Measurements from ENCODE around the gene ARHGAP6.

GRCh38 chrX:11472879-11473278 is 192.8 kb downstream of the ARHGAP6 start:
- no peak for TF ChIP-seq TAF1 (IDR thresholded peaks at IDR 0.05; ENCODE audit: borderline replicate concordance, low read depth, low read length)
- no peak for TF ChIP-seq POLR2AphosphoS5 (IDR thresholded peaks at IDR 0.05; ENCODE audit: low read depth, low read length)

All from GM12892 (cell line).